ENCODE measurements around the gene FLYWCH2. TPM values are rescaled to one million over a fixed set of nuclear protein-coding genes. Genes with fewer than 3 reads are reported as not detected.

The FLYWCH2 gene
- total and polyA plus RNA-seq, 2 of the 13 experiments (the other 11 are each of a cell fraction or from before 2014, with no cell fraction given) = 16.9 to 19.8 TPM

GRCh38 chr16:2898831-2899563 lies 16.0 kb downstream of the FLYWCH2 start (continued):
- TF ChIP-seq TFE3 (CRISPR knock-in tag; IDR thresholded peaks at IDR 0.05) (no peak), THYN1 (CRISPR knock-in tag; IDR thresholded peaks at IDR 0.05; ENCODE audit: borderline replicate concordance, low read depth) (no peak), ISX (CRISPR knock-in tag; conservative IDR thresholded peaks at IDR 0.05) (no peak), NR2F1 (CRISPR knock-in tag; IDR thresholded peaks at IDR 0.05) (no peak), ZSCAN22 (CRISPR knock-in tag; IDR thresholded peaks at IDR 0.05) (no peak), IRF2 (CRISPR knock-in tag; IDR thresholded peaks at IDR 0.05) (peak; percentile 40; the same call in 1 of the 2 replicates), ZNF263 (CRISPR knock-in tag; IDR thresholded peaks at IDR 0.05) (0 out of 2 replicates have a peak, but pooled peaks have one; percentile 34), TBP (CRISPR knock-in tag; IDR thresholded peaks at IDR 0.05) (no peak), PRDM4 (CRISPR knock-in tag; IDR thresholded peaks at IDR 0.05; ENCODE audit: borderline replicate concordance) (no peak), ATM (IDR thresholded peaks at IDR 0.05; ENCODE audit: borderline replicate concordance) (no peak), ZNF563 (CRISPR knock-in tag; IDR thresholded peaks at IDR 0.05) (no peak), RFX3 (CRISPR knock-in tag; IDR thresholded peaks at IDR 0.05) (peak; percentile 89), IKZF1 (IDR thresholded peaks at IDR 0.05) (no peak), ZNF7 (CRISPR knock-in tag; IDR thresholded peaks at IDR 0.05) (no peak), ZNF777 (CRISPR knock-in tag; IDR thresholded peaks at IDR 0.05) (no peak), GATAD1 (CRISPR knock-in tag; IDR thresholded peaks at IDR 0.05) (0 out of 2 replicates have a peak, but pooled peaks have one; percentile 19), HMGXB3 (CRISPR knock-in tag; IDR thresholded peaks at IDR 0.05; ENCODE audit: borderline replicate concordance) (no peak), SAP130 (CRISPR knock-in tag; IDR thresholded peaks at IDR 0.05; ENCODE audit: low read depth) (peak; percentile 75), ZMYM4 (CRISPR knock-in tag; IDR thresholded peaks at IDR 0.05) (no peak), ZNF792 (CRISPR knock-in tag; IDR thresholded peaks at IDR 0.05) (0 out of 2 replicates have a peak, but pooled peaks have one; percentile 16), ZMYM2 (CRISPR knock-in tag; IDR thresholded peaks at IDR 0.05) (no peak), ZBTB21 (CRISPR knock-in tag; IDR thresholded peaks at IDR 0.05) (no peak), ZNF891 (CRISPR knock-in tag; IDR thresholded peaks at IDR 0.05) (no peak), RFXAP (CRISPR knock-in tag; IDR thresholded peaks at IDR 0.05; ENCODE audit: borderline replicate concordance) (peak; percentile 74; the same call in 1 of the 2 replicates), KMT2A (CRISPR knock-in tag; IDR thresholded peaks at IDR 0.05) (no peak)

Data from HepG2 (cell line).